ENCODE results near the gene MGAT5.

The MGAT5 gene

GRCh38 chr2:134207589-134208209, 46.2 kb upstream of the MGAT5 start:
- H3K27me3 ChIP-seq (ENCODE audit: control insufficient read depth in 1 of 2, insufficient read depth in 1 of 2, low read length in 2 of 2), result no peaks in the 10 kb centered on the region
- H2AK5ac ChIP-seq (ENCODE audit: low read length, severe bottlenecking), result no peak overlapping the region
- no peak overlapping the region for H3K27ac ChIP-seq (ENCODE audit: low read length, poor library complexity, severe bottlenecking)
- 50% methylated on average over 3 of the region's 5 CpGs for WGBS
- no peak overlapping the region for H2BK120ac ChIP-seq (ENCODE audit: low read depth, low read length)
- H3K36me3 ChIP-seq (ENCODE audit: control insufficient read depth in 1 of 2, insufficient read depth in 2 of 2, low read depth in 1 of 2, low read length in 2 of 2), result no peaks in the 10 kb centered on the region
- no peak overlapping the region for H2AFZ ChIP-seq (ENCODE audit: low read depth, low read length)
- DNase-seq, result peak; percentile 52
- H3K18ac ChIP-seq (ENCODE audit: low read depth in 1 of 2, low read length in 2 of 2), result no peak overlapping the region
- peaks cover 6% of the 10 kb centered on the region for H3K4me1 ChIP-seq (ENCODE audit: control insufficient read depth, insufficient read depth, low read depth, low read length)
- H2BK5ac ChIP-seq (ENCODE audit: low read depth, low read length, poor library complexity, severe bottlenecking), result no peak overlapping the region
- no peak overlapping the region for H2BK12ac ChIP-seq (ENCODE audit: low read length in 2 of 2)
- H3K79me1 ChIP-seq (replicated peaks; ENCODE audit: low read length, poor library complexity, severe bottlenecking), result peaks cover 19% of the 10 kb centered on the region
- H3K23ac ChIP-seq (ENCODE audit: low read length in 2 of 2), result no peak overlapping the region
- H4K8ac ChIP-seq (ENCODE audit: low read length), result no peak overlapping the region
- H3K9ac ChIP-seq (ENCODE audit: low read length), result no peak overlapping the region
- H3K9me3 ChIP-seq (ENCODE audit: control insufficient read depth, low read length), result no peaks in the 10 kb centered on the region
- no peak overlapping the region for H3K4me3 ChIP-seq (ENCODE audit: insufficient read depth in 1 of 2, low read depth in 1 of 2, low read length in 2 of 2)
- no peak overlapping the region for H3K4ac ChIP-seq (ENCODE audit: low read depth in 1 of 2, low read length in 2 of 2)
- H3K14ac ChIP-seq (ENCODE audit: low read length in 2 of 2), result no peak overlapping the region
- H3K4me2 ChIP-seq (ENCODE audit: low read length, poor library complexity, severe bottlenecking), result no peak overlapping the region
- H2BK15ac ChIP-seq (ENCODE audit: low read depth, poor library complexity, severe bottlenecking), result no peak overlapping the region
- no peak overlapping the region for H4K91ac ChIP-seq (ENCODE audit: low read length)

- Histone ChIP-seq H2BK120ac (ENCODE audit: low read depth, low read length) (no peak overlapping the region), H3K36me3 (ENCODE audit: control insufficient read depth in 1 of 2, insufficient read depth in 2 of 2, low read depth in 1 of 2, low read length in 2 of 2) (no peaks in the 10 kb centered on the region), H4K8ac (ENCODE audit: low read length) (no peak overlapping the region), H3K23ac (ENCODE audit: low read length in 2 of 2) (no peak overlapping the region), H3K18ac (ENCODE audit: low read depth in 1 of 2, low read length in 2 of 2) (no peak overlapping the region), H4K91ac (ENCODE audit: low read length) (no peak overlapping the region), H3K4me3 (ENCODE audit: insufficient read depth in 1 of 2, low read depth in 1 of 2, low read length in 2 of 2) (no peak overlapping the region), H2AK5ac (ENCODE audit: low read length, severe bottlenecking) (no peak overlapping the region), H2BK5ac (ENCODE audit: low read depth, low read length, poor library complexity, severe bottlenecking) (no peak overlapping the region), H2BK12ac (ENCODE audit: low read length in 2 of 2) (no peak overlapping the region), H3K79me1 (replicated peaks; ENCODE audit: low read length, poor library complexity, severe bottlenecking) (peaks cover 19% of the 10 kb centered on the region), H3K4me2 (ENCODE audit: low read length, poor library complexity, severe bottlenecking) (no peak overlapping the region), H3K14ac (ENCODE audit: low read length in 2 of 2) (no peak overlapping the region), H3K27me3 (ENCODE audit: control insufficient read depth in 1 of 2, insufficient read depth in 1 of 2, low read length in 2 of 2) (no peaks in the 10 kb centered on the region), H2AFZ (ENCODE audit: low read depth, low read length) (no peak overlapping the region), H2BK15ac (ENCODE audit: low read depth, poor library complexity, severe bottlenecking) (no peak overlapping the region), H3K9ac (ENCODE audit: low read length) (no peak overlapping the region), H3K9me3 (ENCODE audit: control insufficient read depth, low read length) (no peaks in the 10 kb centered on the region), H3K4me1 (ENCODE audit: control insufficient read depth, insufficient read depth, low read depth, low read length) (peaks cover 6% of the 10 kb centered on the region), H3K4ac (ENCODE audit: low read depth in 1 of 2, low read length in 2 of 2) (no peak overlapping the region), H3K27ac (ENCODE audit: low read length, poor library complexity, severe bottlenecking) (no peak overlapping the region)
- DNase-seq, result no peak
- WGBS, result 100% methylated on average over 1 of the region's 2 CpGs
Observed at GRCh38 chr2:134208825-134209224, 45.0 kb upstream of the MGAT5 start.

GRCh38 chr2:134212746-134213145, 41.1 kb upstream of the MGAT5 start:
- no peak overlapping the region for H3K9ac ChIP-seq (ENCODE audit: low read length)
- no peak overlapping the region for H2BK12ac ChIP-seq (ENCODE audit: low read length in 2 of 2)
- H3K14ac ChIP-seq (ENCODE audit: low read length in 2 of 2), result no peak overlapping the region
- H4K8ac ChIP-seq (ENCODE audit: low read length), result no peak overlapping the region
- no peak overlapping the region for H2AFZ ChIP-seq (ENCODE audit: low read depth, low read length)
- no peaks in the 10 kb centered on the region for H3K36me3 ChIP-seq (ENCODE audit: control insufficient read depth in 1 of 2, insufficient read depth in 2 of 2, low read depth in 1 of 2, low read length in 2 of 2)
- no peak overlapping the region for H3K4ac ChIP-seq (ENCODE audit: low read depth in 1 of 2, low read length in 2 of 2)
- H3K18ac ChIP-seq (ENCODE audit: low read depth in 1 of 2, low read length in 2 of 2), result no peak overlapping the region
- H3K27me3 ChIP-seq (ENCODE audit: control insufficient read depth in 1 of 2, insufficient read depth in 1 of 2, low read length in 2 of 2), result no peaks in the 10 kb centered on the region
- H3K27ac ChIP-seq (ENCODE audit: low read length, poor library complexity, severe bottlenecking), result no peak overlapping the region
- H3K4me2 ChIP-seq (ENCODE audit: low read length, poor library complexity, severe bottlenecking), result no peak overlapping the region
- no peak overlapping the region for H3K23ac ChIP-seq (ENCODE audit: low read length in 2 of 2)
- 95% methylated on average over 3 of the region's 3 CpGs for WGBS
- DNase-seq, result no peak
- H3K79me1 ChIP-seq (replicated peaks; ENCODE audit: low read length, poor library complexity, severe bottlenecking), result peaks cover 13% of the 10 kb centered on the region
- no peak overlapping the region for H4K91ac ChIP-seq (ENCODE audit: low read length)
- no peaks in the 10 kb centered on the region for H3K4me1 ChIP-seq (ENCODE audit: control insufficient read depth, insufficient read depth, low read depth, low read length)
- H2BK5ac ChIP-seq (ENCODE audit: low read depth, low read length, poor library complexity, severe bottlenecking), result no peak overlapping the region
- no peak overlapping the region for H3K4me3 ChIP-seq (ENCODE audit: insufficient read depth in 1 of 2, low read depth in 1 of 2, low read length in 2 of 2)
- H2BK120ac ChIP-seq (ENCODE audit: low read depth, low read length), result no peak overlapping the region
- no peak overlapping the region for H2BK15ac ChIP-seq (ENCODE audit: low read depth, poor library complexity, severe bottlenecking)
- H2AK5ac ChIP-seq (ENCODE audit: low read length, severe bottlenecking), result no peak overlapping the region
- no peaks in the 10 kb centered on the region for H3K9me3 ChIP-seq (ENCODE audit: control insufficient read depth, low read length)

GRCh38 chr2:134216152-134216829, 37.6 kb upstream of the MGAT5 start:
- Histone ChIP-seq H3K4ac (ENCODE audit: low read depth in 1 of 2, low read length in 2 of 2) (no peak overlapping the region), H3K27me3 (ENCODE audit: control insufficient read depth in 1 of 2, insufficient read depth in 1 of 2, low read length in 2 of 2) (no peaks in the 10 kb centered on the region), H2BK5ac (ENCODE audit: low read depth, low read length, poor library complexity, severe bottlenecking) (no peak overlapping the region), H3K36me3 (ENCODE audit: control insufficient read depth in 1 of 2, insufficient read depth in 2 of 2, low read depth in 1 of 2, low read length in 2 of 2) (no peaks in the 10 kb centered on the region), H3K4me1 (ENCODE audit: control insufficient read depth, insufficient read depth, low read depth, low read length) (peaks cover 5% of the 10 kb centered on the region), H3K14ac (ENCODE audit: low read length in 2 of 2) (no peak overlapping the region), H3K9ac (ENCODE audit: low read length) (no peak overlapping the region), H4K91ac (ENCODE audit: low read length) (no peak overlapping the region), H3K27ac (ENCODE audit: low read length, poor library complexity, severe bottlenecking) (no peak overlapping the region), H2AFZ (ENCODE audit: low read depth, low read length) (no peak overlapping the region), H2BK120ac (ENCODE audit: low read depth, low read length) (no peak overlapping the region), H3K4me3 (ENCODE audit: insufficient read depth in 1 of 2, low read depth in 1 of 2, low read length in 2 of 2) (no peak overlapping the region), H4K8ac (ENCODE audit: low read length) (no peak overlapping the region), H3K18ac (ENCODE audit: low read depth in 1 of 2, low read length in 2 of 2) (no peak overlapping the region), H3K79me1 (replicated peaks; ENCODE audit: low read length, poor library complexity, severe bottlenecking) (peaks cover 29% of the 10 kb centered on the region), H3K9me3 (ENCODE audit: control insufficient read depth, low read length) (no peaks in the 10 kb centered on the region), H3K23ac (ENCODE audit: low read length in 2 of 2) (no peak overlapping the region), H2AK5ac (ENCODE audit: low read length, severe bottlenecking) (no peak overlapping the region), H3K4me2 (ENCODE audit: low read length, poor library complexity, severe bottlenecking) (no peak overlapping the region), H2BK15ac (ENCODE audit: low read depth, poor library complexity, severe bottlenecking) (no peak overlapping the region), H2BK12ac (ENCODE audit: low read length in 2 of 2) (no peak overlapping the region)
- no peak for DNase-seq
- WGBS, result 96% methylated on average over 8 of the region's 8 CpGs

Measured in mesenchymal stem cell (in vitro differentiated cells and primary cell).